Measurements from ENCODE around the gene DBNDD1.

- TF ChIP-seq CTCF (IDR thresholded peaks at IDR 0.05) (no peak), ZFX (IDR thresholded peaks at IDR 0.05; ENCODE audit: borderline replicate concordance) (no peak)
These were observed 60.7 kb downstream of the DBNDD1 start for GRCh38 chr16:89958596-89958995.

Data from 22Rv1 (cell line).